ENCODE results near the gene CACNA2D2.

The CACNA2D2 gene

GRCh38 chr3:50503504-50504342, at the start of gene CACNA2D2:
CACNA2D2 (minus strand) TSS chr3:50503634; CDS start chr3:50503423, 211 bp downstream.
- DNase-seq = peak; percentile 41

GRCh38 chr3:50552598-50552997, 49.2 kb upstream of the CACNA2D2 start:
- no peak for DNase-seq

GRCh38 chr3:50551681-50552435, 48.4 kb upstream of the CACNA2D2 start:
- no peak for DNase-seq

GRCh38 chr3:50551054-50551659, 47.7 kb upstream of the CACNA2D2 start:
- no peak for DNase-seq

- DNase-seq = no peak
Measured at GRCh38 chr3:50550079-50550736, 46.8 kb upstream of the CACNA2D2 start.

- DNase-seq = no peak
Measured at GRCh38 chr3:50549226-50549625, 45.8 kb upstream of the CACNA2D2 start.

GRCh38 chr3:50545781-50546180, 42.3 kb upstream of the CACNA2D2 start:
- DNase-seq = no peak

- DNase-seq = peak; percentile 56
Measured at GRCh38 chr3:50542177-50543034, 39.0 kb upstream of the CACNA2D2 start.

GRCh38 chr3:50539356-50540286, 36.2 kb upstream of the CACNA2D2 start:
- DNase-seq = no peak

- DNase-seq = no peak
Measured at GRCh38 chr3:50537421-50538129, 34.1 kb upstream of the CACNA2D2 start.

GRCh38 chr3:50536471-50537180, 33.2 kb upstream of the CACNA2D2 start:
- DNase-seq = no peak

- DNase-seq = no peak
Measured at GRCh38 chr3:50534681-50535330, 31.4 kb upstream of the CACNA2D2 start.

- DNase-seq = no peak
Measured at GRCh38 chr3:50533807-50534461, 30.5 kb upstream of the CACNA2D2 start.

GRCh38 chr3:50533316-50533715, 29.9 kb upstream of the CACNA2D2 start:
- no peak for DNase-seq

- no peak for DNase-seq
Measured at GRCh38 chr3:50532062-50532705, 28.8 kb upstream of the CACNA2D2 start.

- DNase-seq = no peak
Measured at GRCh38 chr3:50531201-50531600, 27.8 kb upstream of the CACNA2D2 start.

- DNase-seq = no peak
Measured at GRCh38 chr3:50530001-50530970, 26.9 kb upstream of the CACNA2D2 start.
